DND-41 (cell line): ENCODE data around the gene TTC33.

Experiments used
- EZH2 ChIP-seq: IDR thresholded peaks from 3 replicates; pipeline ENCODE4 v1.6.1; 2012; ENCODE audit warnings: borderline replicate concordance, low read depth, mild to moderate bottlenecking, moderate library complexity, low read length, inconsistent platforms; ENCODE audit not compliant: severe bottlenecking
- TF ChIP-seq, protein P1 (sequence below): IDR thresholded peaks from 2 replicates; pipeline ENCODE4 v1.5.1; 2012; ENCODE audit warnings: borderline replicate concordance, low read length, moderate library complexity, mild to moderate bottlenecking; ENCODE audit not compliant: poor library complexity, severe bottlenecking; ENCODE audit errors: extremely low read depth

DNA sequence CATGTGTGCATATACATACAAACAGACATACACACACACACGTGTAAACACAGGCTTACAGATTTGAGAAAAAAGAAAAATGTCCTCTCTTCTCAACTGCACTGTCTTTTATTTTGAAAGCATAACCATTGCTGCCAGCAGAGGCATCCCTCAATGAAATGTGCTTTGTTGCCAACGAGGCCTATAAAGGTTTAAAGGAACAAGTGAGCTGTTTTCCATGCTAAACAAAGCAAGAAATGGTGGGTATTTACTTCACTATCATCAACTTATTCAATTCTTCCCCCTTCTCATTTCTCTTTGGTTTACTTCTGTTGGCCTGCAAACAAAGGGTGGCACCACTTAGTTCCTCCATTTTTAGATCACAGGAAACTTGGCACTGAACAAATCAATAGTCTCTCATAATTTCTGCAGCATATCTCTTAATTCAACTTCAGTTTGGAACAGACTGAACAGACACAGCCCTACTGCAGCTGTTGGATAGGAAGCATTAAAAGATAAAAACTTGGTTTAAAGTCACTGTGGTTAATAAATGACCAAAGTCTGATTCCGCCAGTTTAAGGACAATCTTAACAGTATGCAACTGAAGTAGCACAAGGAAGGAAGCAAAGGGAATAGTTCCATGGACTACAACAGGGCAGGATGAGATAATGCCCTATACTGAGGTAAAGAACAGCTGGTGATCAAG lies 21.7 kb downstream of the TTC33 start:
- TF ChIP-seq, protein P1, sequence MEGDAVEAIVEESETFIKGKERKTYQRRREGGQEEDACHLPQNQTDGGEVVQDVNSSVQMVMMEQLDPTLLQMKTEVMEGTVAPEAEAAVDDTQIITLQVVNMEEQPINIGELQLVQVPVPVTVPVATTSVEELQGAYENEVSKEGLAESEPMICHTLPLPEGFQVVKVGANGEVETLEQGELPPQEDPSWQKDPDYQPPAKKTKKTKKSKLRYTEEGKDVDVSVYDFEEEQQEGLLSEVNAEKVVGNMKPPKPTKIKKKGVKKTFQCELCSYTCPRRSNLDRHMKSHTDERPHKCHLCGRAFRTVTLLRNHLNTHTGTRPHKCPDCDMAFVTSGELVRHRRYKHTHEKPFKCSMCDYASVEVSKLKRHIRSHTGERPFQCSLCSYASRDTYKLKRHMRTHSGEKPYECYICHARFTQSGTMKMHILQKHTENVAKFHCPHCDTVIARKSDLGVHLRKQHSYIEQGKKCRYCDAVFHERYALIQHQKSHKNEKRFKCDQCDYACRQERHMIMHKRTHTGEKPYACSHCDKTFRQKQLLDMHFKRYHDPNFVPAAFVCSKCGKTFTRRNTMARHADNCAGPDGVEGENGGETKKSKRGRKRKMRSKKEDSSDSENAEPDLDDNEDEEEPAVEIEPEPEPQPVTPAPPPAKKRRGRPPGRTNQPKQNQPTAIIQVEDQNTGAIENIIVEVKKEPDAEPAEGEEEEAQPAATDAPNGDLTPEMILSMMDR: no peak
- TF ChIP-seq EZH2: no peak
